GM23248 (cell line): Measurements from ENCODE around the gene HOXC6. TPM values are rescaled to one million over a fixed set of nuclear protein-coding genes. Genes with fewer than 3 reads are reported as not detected.

Experiments
- DNase-seq: peaks from one replicate; pipeline ENCODE4 v3.0.0-alpha.2; 2015
- H2AFZ ChIP-seq: fragments of 200-600 bp; sonication (generic); 2 replicates; pipeline ENCODE4 v1.6.1; 2016; ENCODE audit warnings: antibody characterized with exemption
- H3F3A ChIP-seq: fragments of 200-600 bp; sonication (generic); 2 replicates; pipeline ENCODE4 v1.6.1; 2016; ENCODE audit warnings: mild to moderate bottlenecking, antibody characterized with exemption, mixed run types; ENCODE audit not compliant: insufficient read depth
- H3K27ac ChIP-seq: fragments of 200-600 bp; sonication (generic); 2 replicates; pipeline ENCODE4 v1.5.1; 2016; ENCODE audit warnings: mild to moderate bottlenecking
- H3K27me3 ChIP-seq: fragments of 200-600 bp; sonication (generic); replicated peaks from 2 replicates; pipeline ENCODE4 v1.6.1; 2016; ENCODE audit warnings: mild to moderate bottlenecking; ENCODE audit not compliant: insufficient read depth
- H3K36me3 ChIP-seq: fragments of 200-600 bp; sonication (generic); 2 replicates; pipeline ENCODE4 v1.6.1; 2016; ENCODE audit warnings: low read depth, mild to moderate bottlenecking
- H3K4me1 ChIP-seq: fragments of 200-600 bp; sonication (generic); 2 replicates; pipeline ENCODE4 v1.6.1; 2016; ENCODE audit warnings: mild to moderate bottlenecking; ENCODE audit not compliant: insufficient read depth
- H3K4me2 ChIP-seq: fragments of 200-600 bp; sonication (generic); one replicate; pipeline ENCODE4 v1.6.1; 2016; ENCODE audit warnings: mild to moderate bottlenecking; ENCODE audit not compliant: unreplicated experiment
- H3K4me3 ChIP-seq: fragments of 200-600 bp; sonication (generic); 2 replicates; pipeline ENCODE4 v1.5.1; 2016; ENCODE audit warnings: mild to moderate bottlenecking
- H3K79me2 ChIP-seq: fragments of 200-600 bp; sonication (generic); 2 replicates; pipeline ENCODE4 v1.6.1; 2016; ENCODE audit warnings: mild to moderate bottlenecking; ENCODE audit not compliant: insufficient read depth
- H3K9ac ChIP-seq: fragments of 200-600 bp; sonication (generic); 2 replicates; pipeline ENCODE4 v1.6.1; 2016; ENCODE audit warnings: mild to moderate bottlenecking
- H3K9me2 ChIP-seq: fragments of 200-600 bp; sonication (generic); 2 replicates; pipeline ENCODE4 v1.6.1; 2016; ENCODE audit warnings: mixed run types, mild to moderate bottlenecking, moderate library complexity; ENCODE audit not compliant: insufficient read depth
- H3K9me3 ChIP-seq: fragments of 200-600 bp; sonication (generic); one replicate; pipeline ENCODE4 v1.6.1; 2017; ENCODE audit warnings: low read depth
- H4K20me1 ChIP-seq: fragments of 200-600 bp; sonication (generic); 2 replicates; pipeline ENCODE4 v1.6.0; 2016; ENCODE audit not compliant: insufficient read depth
- EZH2 ChIP-seq: fragments of 200-600 bp; sonication (generic); IDR thresholded peaks from 2 replicates; pipeline ENCODE4 v1.6.1; 2018; ENCODE audit warnings: antibody characterized with exemption, mild to moderate bottlenecking; ENCODE audit not compliant: insufficient read depth, poor library complexity, severe bottlenecking
- EZH2phosphoT487 ChIP-seq: fragments of 200-600 bp; sonication (generic); IDR thresholded peaks from 2 replicates; pipeline ENCODE4 v1.6.1; 2018; ENCODE audit warnings: antibody characterized with exemption, moderate library complexity, mild to moderate bottlenecking, low read depth; ENCODE audit not compliant: insufficient read depth
- WGBS, 2 experiments: methylation state at CpG; one replicate each; pipeline ENCODE4 v1.1.6; 2015 to 2017; ENCODE audit warnings: low lambda C conversion rate in 2 of 2, low coverage in 1 of 2; ENCODE audit errors: missing lambda C conversion rate in 2 of 2; 5-methylcytosine and 5-hydroxymethylcytosine counted together
- in situ Hi-C: fragments of 300-500 bp; cut with MboI; formaldehyde crosslinking; loops from 2 replicates; pipeline ENCODE4 v1.15.0; 2020
- polyA plus RNA-seq: library from polyadenylated mRNA; unstranded; fragments of >200 nt; fragmentation: Nextera tagmentation; extraction: Ambion mirVana; gene quantifications from 2 replicates; pipeline ENCODE4 v1.2.1, GENCODE V29; 2016
- total RNA-seq: library from RNA; depleted of rRNA; stranded (reverse); fragments of >200 nt; shearing (Covaris generic); gene quantifications from 2 replicates; pipeline ENCODE4 v1.2.3, GENCODE V29; 2014

The HOXC6 gene
- total and polyA plus RNA-seq, 2 experiments from 2014 or later = 3.6 to 20.5 TPM

- DNase-seq = no peak
- no peaks in the 10 kb centered on the region for H3F3A ChIP-seq
- H3K4me1 ChIP-seq = peaks cover 14% of the 10 kb centered on the region
- H2AFZ ChIP-seq = no peak overlapping the region
- 81 to 82% methylated on average over 36 to 38 of the region's 38 CpGs for WGBS, 2 experiments
- H3K27me3 ChIP-seq = no peaks in the 10 kb centered on the region
- no peak overlapping the region for H3K4me2 ChIP-seq
- in situ Hi-C loops = no loop called here
- no peak for TF ChIP-seq EZH2
- no peak for TF ChIP-seq EZH2phosphoT487
- no peaks in the 10 kb centered on the region for H3K9me3 ChIP-seq
- H4K20me1 ChIP-seq = no peaks in the 10 kb centered on the region
- H3K9ac ChIP-seq = no peak overlapping the region
- H3K79me2 ChIP-seq = no peaks in the 10 kb centered on the region
- H3K4me3 ChIP-seq = no peak overlapping the region
- no peak overlapping the region for H3K27ac ChIP-seq
- H3K36me3 ChIP-seq = no peaks in the 10 kb centered on the region
- no peaks in the 10 kb centered on the region for H3K9me2 ChIP-seq
These were observed 32.1 kb downstream of the HOXC6 start for GRCh38 chr12:54060174-54060974.

GRCh38 chr12:54060975-54061778 lies 32.9 kb downstream of the HOXC6 start:
- no peaks in the 10 kb centered on the region for H4K20me1 ChIP-seq
- DNase-seq = peak; percentile 56
- H3F3A ChIP-seq = no peaks in the 10 kb centered on the region
- in situ Hi-C loops = no loop called here
- H3K4me2 ChIP-seq = no peak overlapping the region
- H3K4me3 ChIP-seq = no peak overlapping the region
- no peaks in the 10 kb centered on the region for H3K9me2 ChIP-seq
- H3K36me3 ChIP-seq = no peaks in the 10 kb centered on the region
- no peak overlapping the region for H3K9ac ChIP-seq
- no peaks in the 10 kb centered on the region for H3K79me2 ChIP-seq
- no peak overlapping the region for H2AFZ ChIP-seq
- no peaks in the 10 kb centered on the region for H3K9me3 ChIP-seq
- TF ChIP-seq EZH2 (no peak), EZH2phosphoT487 (no peak)
- peaks cover 9% of the 10 kb centered on the region for H3K4me1 ChIP-seq
- H3K27me3 ChIP-seq = no peaks in the 10 kb centered on the region
- 44% methylated on average over 7 of the region's 7 CpGs for WGBS, 2 experiments
- H3K27ac ChIP-seq = no peak overlapping the region

GRCh38 chr12:54065677-54066076 lies 37.4 kb downstream of the HOXC6 start:
- H3K79me2 ChIP-seq = no peaks in the 10 kb centered on the region
- no peak for DNase-seq
- TF ChIP-seq EZH2phosphoT487 (no peak), EZH2 (no peak)
- no peaks in the 10 kb centered on the region for H3K36me3 ChIP-seq
- no peaks in the 10 kb centered on the region for H3K9me3 ChIP-seq
- H3K4me1 ChIP-seq = peaks cover 23% of the 10 kb centered on the region
- H3K27ac ChIP-seq = no peak overlapping the region
- no peaks in the 10 kb centered on the region for H3K9me2 ChIP-seq
- H3F3A ChIP-seq = peaks cover 12% of the 10 kb centered on the region; the same call in 1 of the 2 replicates
- H2AFZ ChIP-seq = no peak overlapping the region
- no peaks in the 10 kb centered on the region for H4K20me1 ChIP-seq
- no peaks in the 10 kb centered on the region for H3K27me3 ChIP-seq
- H3K4me2 ChIP-seq = no peak overlapping the region
- H3K4me3 ChIP-seq = no peak overlapping the region
- in situ Hi-C loops = no loop called here
- no peak overlapping the region for H3K9ac ChIP-seq

GRCh38 chr12:54066408-54066807 lies 38.2 kb downstream of the HOXC6 start:
- H2AFZ ChIP-seq = no peak overlapping the region
- DNase-seq = no peak
- no peaks in the 10 kb centered on the region for H3K79me2 ChIP-seq
- no peak overlapping the region for H3K4me3 ChIP-seq
- H3K4me1 ChIP-seq = peaks cover 17% of the 10 kb centered on the region
- no peaks in the 10 kb centered on the region for H3K9me3 ChIP-seq
- no peak overlapping the region for H3K4me2 ChIP-seq
- H3F3A ChIP-seq = peaks cover 12% of the 10 kb centered on the region; the same call in 1 of the 2 replicates
- H4K20me1 ChIP-seq = no peaks in the 10 kb centered on the region
- in situ Hi-C loops = no loop called here
- no peaks in the 10 kb centered on the region for H3K27me3 ChIP-seq
- no peak for TF ChIP-seq EZH2phosphoT487
- TF ChIP-seq EZH2 = no peak
- H3K36me3 ChIP-seq = no peaks in the 10 kb centered on the region
- H3K9me2 ChIP-seq = no peaks in the 10 kb centered on the region
- 95 to 96% methylated on average over 1 of the region's 1 CpG for WGBS, 2 experiments
- no peak overlapping the region for H3K9ac ChIP-seq
- no peak overlapping the region for H3K27ac ChIP-seq
